Measurements from ENCODE around the gene LIF.

Gene LIF

GRCh38 chr22:30261134-30261533 lies 14.6 kb upstream of the LIF start:
- TF ChIP-seq CTCF (IDR thresholded peaks at IDR 0.05), result no peak
- H3K9me3 ChIP-seq, result no peaks in the 10 kb centered on the region
- peaks cover 0 to 6% (median 4%) of the 10 kb centered on the region in 4 donors for H3K4me1 ChIP-seq
- no peak overlapping the region for H3K4me3 ChIP-seq
- no peak overlapping the region for H3K27ac ChIP-seq
- intact Hi-C loops (cut with DNase I; ENCODE audit: low total_unique reads), result loop anchor here (5.0 kb wide), 1 partner anchor 221 kb away; no protein-coding TSS in a partner anchor
- no peak for DNase-seq
- peaks cover 0 to 6% of the 10 kb centered on the region in 2 donors for H3K27me3 ChIP-seq
- no peaks in the 10 kb centered on the region for H3K36me3 ChIP-seq

GRCh38 chr22:30260682-30261081 lies 14.1 kb upstream of the LIF start:
- H3K27me3 ChIP-seq, result peaks cover 0 to 6% of the 10 kb centered on the region in 2 donors
- DNase-seq, result no peak
- H3K4me1 ChIP-seq, result peaks cover 0 to 10% (median 6%) of the 10 kb centered on the region in 4 donors
- H3K4me3 ChIP-seq, result no peak overlapping the region
- intact Hi-C loops (cut with DNase I; ENCODE audit: low total_unique reads), result loop anchor here (5.0 kb wide), 1 partner anchor 222 kb away; no protein-coding TSS in a partner anchor
- no peak overlapping the region for H3K27ac ChIP-seq
- H3K9me3 ChIP-seq, result no peaks in the 10 kb centered on the region
- no peaks in the 10 kb centered on the region for H3K36me3 ChIP-seq
- TF ChIP-seq CTCF (IDR thresholded peaks at IDR 0.05), result no peak

- no peak for DNase-seq
- Histone ChIP-seq H3K36me3 (no peaks in the 10 kb centered on the region), H3K4me1 (peaks cover 0 to 10% (median 6%) of the 10 kb centered on the region in 4 donors), H3K9me3 (no peaks in the 10 kb centered on the region), H3K4me3 (no peak overlapping the region), H3K27ac (no peak overlapping the region), H3K27me3 (peaks cover 0 to 6% of the 10 kb centered on the region in 2 donors)
- intact Hi-C loops (cut with DNase I; ENCODE audit: low total_unique reads), result loop anchor here (5.0 kb wide), 1 partner anchor 222 kb away; no protein-coding TSS in a partner anchor
- no peak for TF ChIP-seq CTCF (IDR thresholded peaks at IDR 0.05)
Observed at GRCh38 chr22:30260276-30260675, 13.7 kb upstream of the LIF start.

GRCh38 chr22:30254314-30254713 lies 7.8 kb upstream of the LIF start:
- no peaks in the 10 kb centered on the region for H3K9me3 ChIP-seq
- no peak overlapping the region for H3K27ac ChIP-seq
- peaks cover 0 to 28% (median 19%) of the 10 kb centered on the region in 4 donors for H3K4me1 ChIP-seq
- peaks cover 0 to under 1% of the 10 kb centered on the region in 2 donors for H3K27me3 ChIP-seq
- no peak for DNase-seq
- H3K36me3 ChIP-seq, result no peaks in the 10 kb centered on the region
- no peak for TF ChIP-seq CTCF (IDR thresholded peaks at IDR 0.05)
- no peak overlapping the region for H3K4me3 ChIP-seq
- intact Hi-C loops (cut with DNase I; ENCODE audit: low total_unique reads), result no loop called here

GRCh38 chr22:30253205-30253852 lies 6.8 kb upstream of the LIF start:
- no peaks in the 10 kb centered on the region for H3K9me3 ChIP-seq
- peaks cover 0 to 33% (median 20%) of the 10 kb centered on the region in 4 donors for H3K4me1 ChIP-seq
- TF ChIP-seq CTCF (IDR thresholded peaks at IDR 0.05), result no peak
- H3K36me3 ChIP-seq, result no peaks in the 10 kb centered on the region
- peak overlapping the region in 1 of 2 donors; percentile 6 for H3K27ac ChIP-seq
- peak overlapping the region; percentile 2 to 29 for H3K4me3 ChIP-seq
- H3K27me3 ChIP-seq, result peaks cover 0 to 9% of the 10 kb centered on the region in 2 donors
- intact Hi-C loops (cut with DNase I; ENCODE audit: low total_unique reads), result no loop called here
- peak; percentile 53 to 84 for DNase-seq
